HK-2 (cell line): ENCODE measurements around the gene MS4A10.
"Not testable (repeated sequence)": the region's sequence is repeated elsewhere in the genome, so short reads cannot be mapped to it uniquely, and the experiment has no call there.

Experiments used
- DNase-seq: peaks from one replicate; pipeline ENCODE4 v3.0.0-alpha.2; 2018; ENCODE audit not compliant: unreplicated experiment

Gene MS4A10

GRCh38 chr11:60786811-60787567 is 1.9 kb downstream of the MS4A10 start:
- DNase-seq: no peak

GRCh38 chr11:60788401-60789125 is 3.4 kb downstream of the MS4A10 start:
- DNase-seq: no peak

GRCh38 chr11:60790726-60791125 is 5.6 kb downstream of the MS4A10 start:
- no peak for DNase-seq

- no peak for DNase-seq
Measured at GRCh38 chr11:60791153-60791933, 6.2 kb downstream of the MS4A10 start.

GRCh38 chr11:60792521-60792920 is 7.4 kb downstream of the MS4A10 start:
- DNase-seq: no peak

GRCh38 chr11:60795291-60795690 is 10.2 kb downstream of the MS4A10 start:
- no peak for DNase-seq

- DNase-seq: no peak
Measured at GRCh38 chr11:60797846-60798630, 12.9 kb downstream of the MS4A10 start.

- no peak for DNase-seq
Measured at GRCh38 chr11:60798631-60799030, 13.5 kb downstream of the MS4A10 start.

- DNase-seq: no peak
Measured at GRCh38 chr11:60801194-60801593, 16.1 kb downstream of the MS4A10 start.

- DNase-seq: no peak
Measured at GRCh38 chr11:60803273-60803936, 18.3 kb downstream of the MS4A10 start.

- DNase-seq: no peak
Measured at GRCh38 chr11:60809249-60809648, 24.1 kb downstream of the MS4A10 start.

GRCh38 chr11:60809691-60810090 is 24.6 kb downstream of the MS4A10 start:
- no peak for DNase-seq

- DNase-seq: no peak
Measured at GRCh38 chr11:60810151-60810550, 25.0 kb downstream of the MS4A10 start.

- no peak for DNase-seq
Measured at GRCh38 chr11:60810569-60810968, 25.4 kb downstream of the MS4A10 start.

GRCh38 chr11:60813324-60813723 is 28.2 kb downstream of the MS4A10 start:
- no peak for DNase-seq

GRCh38 chr11:60814112-60814511 is 29.0 kb downstream of the MS4A10 start:
- DNase-seq: no peak

- DNase-seq: no peak
Measured at GRCh38 chr11:60816590-60817157, 31.5 kb downstream of the MS4A10 start.

- DNase-seq: no peak
Measured at GRCh38 chr11:60818057-60818456, 32.9 kb downstream of the MS4A10 start.

GRCh38 chr11:60821827-60822599 is 36.9 kb downstream of the MS4A10 start:
- no peak for DNase-seq

- DNase-seq: not testable (repeated sequence)
Measured at GRCh38 chr11:60823745-60824306, 38.7 kb downstream of the MS4A10 start.
